Esophagus mucosa (tissue), 1 donor: ENCODE results near the gene HLA-DQA1. TPM values are rescaled to one million over a fixed set of nuclear protein-coding genes. Genes with fewer than 3 reads are reported as not detected.
"Not testable (repeated sequence)": the region's sequence is repeated elsewhere in the genome, so short reads cannot be mapped to it uniquely, and the experiment has no call there.

Experiments
- ATAC-seq: fragments of 200-7000 bp; cut with Tn5 transposase; one replicate; pipeline ENCODE4 v1.9.1; 2020
- total RNA-seq: library from RNA; stranded (reverse); gene quantifications from one replicate; pipeline ENCODE4 v1.2.4, GENCODE V29; 2023
- donor health status: DM: yes; HTN: yes; CAD: no.

Gene HLA-DQA1
- total RNA-seq, 1 donor from 2014 or later, result 3.9 TPM

GRCh38 chr6:32622545-32623401 lies 14.4 kb upstream of the HLA-DQA1 start:
- ATAC-seq, result peak; percentile 77

- no peak for ATAC-seq
These were observed 13.5 kb upstream of the HLA-DQA1 start for GRCh38 chr6:32623693-32624092.

DNA sequence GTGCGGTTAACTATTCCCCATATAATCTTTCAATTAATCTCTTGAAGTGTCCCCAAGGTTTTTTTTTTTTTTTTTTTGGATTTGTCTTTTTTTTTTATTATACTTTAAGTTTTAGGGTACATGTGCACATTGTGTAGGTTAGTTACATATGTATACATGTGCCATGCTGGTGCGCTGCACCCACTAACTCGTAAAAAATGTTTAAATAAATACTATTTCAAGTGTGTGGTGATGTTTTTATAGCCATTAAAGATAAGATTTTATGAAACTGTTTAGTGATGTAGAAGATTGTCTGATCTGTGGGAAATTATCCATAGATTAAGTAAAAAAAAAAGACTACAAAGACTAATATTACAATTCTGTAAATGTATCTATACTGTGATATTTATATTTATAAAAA lies 12.6 kb upstream of the HLA-DQA1 start:
- no peak for ATAC-seq

DNA sequence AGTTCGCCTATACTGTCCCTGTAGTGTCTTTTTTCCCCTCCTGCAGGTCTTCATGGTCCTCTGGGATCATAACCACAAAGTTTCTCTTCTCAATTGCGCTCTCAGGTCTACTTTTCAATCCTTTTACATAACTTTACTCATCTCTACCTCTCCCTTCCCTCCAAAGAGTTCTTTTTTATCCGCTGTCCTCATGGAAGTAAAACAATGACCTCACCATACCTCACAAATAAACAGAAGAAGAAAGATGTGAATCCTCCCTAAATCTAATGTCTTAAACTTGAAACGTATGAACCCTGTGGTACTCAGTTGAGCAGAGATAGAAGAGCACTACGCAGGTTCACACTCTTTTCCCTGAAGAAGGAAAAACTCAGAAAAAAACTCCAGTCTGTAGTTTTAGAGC lies 12.1 kb upstream of the HLA-DQA1 start:
- ATAC-seq, result no peak

DNA sequence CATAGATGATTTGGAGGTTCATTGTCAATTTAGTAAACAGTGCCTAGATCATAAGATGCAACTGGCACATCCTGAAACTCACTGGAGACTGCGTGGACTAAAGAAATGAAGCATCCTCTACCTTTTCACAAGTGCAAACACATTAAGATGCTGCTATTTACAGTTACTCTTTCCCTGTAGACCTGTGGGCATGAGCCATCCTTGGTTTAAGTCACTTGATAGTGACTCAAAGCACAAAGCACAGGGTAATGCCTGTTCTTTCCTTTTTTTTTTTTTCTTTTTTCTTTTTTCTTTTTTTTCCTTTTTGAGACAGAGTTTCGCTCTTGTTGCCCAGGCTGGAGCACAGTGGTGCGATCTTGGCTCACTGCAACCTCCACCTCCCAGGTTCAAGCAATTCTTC lies 10.0 kb upstream of the HLA-DQA1 start:
- no peak for ATAC-seq

- no peak for ATAC-seq
These were observed 9.4 kb upstream of the HLA-DQA1 start for GRCh38 chr6:32627831-32628230.

DNA sequence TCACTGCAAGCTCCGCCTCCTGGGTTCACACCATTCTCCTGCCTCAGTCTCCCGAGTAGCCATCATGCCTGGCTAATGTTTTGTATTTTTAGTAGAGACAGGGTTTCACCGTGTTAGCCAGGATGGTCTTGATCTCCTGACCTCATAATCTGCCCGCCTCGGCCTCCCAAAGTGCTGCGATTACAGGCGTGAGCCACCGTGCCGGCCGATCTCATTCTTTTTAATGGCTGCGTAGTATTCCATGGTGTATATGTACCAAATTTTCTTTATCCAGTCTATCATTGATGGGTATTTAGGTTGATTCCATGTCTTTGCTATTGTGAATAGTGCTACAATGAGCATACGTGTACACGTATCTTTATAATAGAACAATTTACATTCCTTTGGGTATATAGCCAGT lies 7.4 kb upstream of the HLA-DQA1 start:
- not testable (repeated sequence) for ATAC-seq

DNA sequence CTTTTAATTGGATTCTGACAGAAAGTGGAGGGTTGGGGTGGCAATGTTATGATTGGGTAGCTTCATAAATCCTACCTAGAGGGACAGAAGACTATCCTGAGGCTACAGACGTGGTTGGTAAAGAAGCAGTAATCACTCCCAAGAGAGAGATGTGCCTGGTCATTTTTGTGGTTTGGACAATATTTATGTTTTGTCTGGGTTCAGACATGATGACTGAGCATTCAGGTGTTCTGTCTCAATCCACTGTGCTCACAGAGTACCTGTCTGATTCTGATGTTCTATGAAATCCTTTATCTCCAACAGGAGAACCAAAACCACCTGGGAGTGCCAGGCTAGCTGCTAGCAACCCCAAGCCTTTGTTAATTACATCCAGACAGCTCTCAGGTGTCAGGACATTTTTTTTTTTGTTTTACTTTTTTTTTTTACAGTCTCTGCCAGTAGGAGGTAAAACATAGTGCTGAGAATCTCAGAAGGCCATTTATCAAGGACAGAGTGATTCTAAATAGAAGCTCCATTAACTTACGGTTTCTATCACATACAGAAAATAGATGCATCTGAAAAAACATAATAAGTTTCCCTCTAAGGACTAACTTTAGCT lies 1.6 kb upstream of the HLA-DQA1 start:
- no peak for ATAC-seq

- no peak for ATAC-seq
These were observed 677 bp downstream of the HLA-DQA1 start for GRCh38 chr6:32637883-32638282.

DNA sequence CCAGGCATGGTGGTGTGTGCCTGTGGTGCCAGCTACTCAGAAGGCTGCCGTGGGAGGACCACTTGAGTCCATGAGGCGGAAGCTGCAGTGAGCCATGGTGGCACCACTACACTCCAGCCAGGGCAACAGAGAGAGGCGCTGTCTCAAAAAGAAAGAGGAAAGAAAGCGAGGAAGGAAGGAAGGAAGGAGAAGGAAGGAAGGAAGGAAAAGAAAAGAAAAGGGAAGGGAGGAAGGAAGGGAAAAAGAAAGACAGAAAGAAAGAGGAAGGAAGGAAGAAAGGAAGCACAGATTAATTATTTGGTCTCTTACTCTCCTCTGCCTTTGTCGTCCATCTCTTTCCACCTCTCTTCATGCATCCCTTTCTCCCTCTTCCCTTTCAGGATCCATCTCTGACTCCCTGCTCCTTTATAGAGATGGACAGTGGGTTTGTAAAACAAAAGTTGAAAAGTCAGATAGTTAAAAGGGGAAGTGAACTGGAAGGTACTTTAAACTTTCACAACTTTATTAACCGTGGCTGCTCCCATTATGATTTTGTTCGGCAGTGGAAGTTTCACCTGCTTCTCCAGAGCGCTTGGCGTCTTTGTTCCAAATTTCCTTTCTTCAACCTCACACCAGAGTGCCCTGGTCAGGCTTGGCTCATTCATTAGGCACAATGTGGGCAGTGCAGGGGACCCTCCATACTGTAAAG lies 1.5 kb downstream of the HLA-DQA1 start:
- ATAC-seq, result no peak

- no peak for ATAC-seq
These were observed 2.5 kb downstream of the HLA-DQA1 start for GRCh38 chr6:32639440-32640394.

DNA sequence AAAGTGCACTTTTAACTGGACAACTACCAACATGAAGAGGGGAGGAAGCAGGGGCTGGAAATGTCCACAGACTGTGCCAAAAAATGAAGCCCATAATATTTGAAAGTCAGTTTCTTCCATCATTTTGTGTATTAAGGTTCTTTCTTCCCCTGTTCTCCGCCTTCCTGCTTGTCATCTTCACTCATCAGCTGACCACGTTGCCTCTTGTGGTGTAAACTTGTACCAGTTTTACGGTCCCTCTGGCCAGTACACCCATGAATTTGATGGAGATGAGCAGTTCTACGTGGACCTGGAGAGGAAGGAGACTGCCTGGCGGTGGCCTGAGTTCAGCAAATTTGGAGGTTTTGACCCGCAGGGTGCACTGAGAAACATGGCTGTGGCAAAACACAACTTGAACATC lies 3.9 kb downstream of the HLA-DQA1 start:
- no peak for ATAC-seq

DNA sequence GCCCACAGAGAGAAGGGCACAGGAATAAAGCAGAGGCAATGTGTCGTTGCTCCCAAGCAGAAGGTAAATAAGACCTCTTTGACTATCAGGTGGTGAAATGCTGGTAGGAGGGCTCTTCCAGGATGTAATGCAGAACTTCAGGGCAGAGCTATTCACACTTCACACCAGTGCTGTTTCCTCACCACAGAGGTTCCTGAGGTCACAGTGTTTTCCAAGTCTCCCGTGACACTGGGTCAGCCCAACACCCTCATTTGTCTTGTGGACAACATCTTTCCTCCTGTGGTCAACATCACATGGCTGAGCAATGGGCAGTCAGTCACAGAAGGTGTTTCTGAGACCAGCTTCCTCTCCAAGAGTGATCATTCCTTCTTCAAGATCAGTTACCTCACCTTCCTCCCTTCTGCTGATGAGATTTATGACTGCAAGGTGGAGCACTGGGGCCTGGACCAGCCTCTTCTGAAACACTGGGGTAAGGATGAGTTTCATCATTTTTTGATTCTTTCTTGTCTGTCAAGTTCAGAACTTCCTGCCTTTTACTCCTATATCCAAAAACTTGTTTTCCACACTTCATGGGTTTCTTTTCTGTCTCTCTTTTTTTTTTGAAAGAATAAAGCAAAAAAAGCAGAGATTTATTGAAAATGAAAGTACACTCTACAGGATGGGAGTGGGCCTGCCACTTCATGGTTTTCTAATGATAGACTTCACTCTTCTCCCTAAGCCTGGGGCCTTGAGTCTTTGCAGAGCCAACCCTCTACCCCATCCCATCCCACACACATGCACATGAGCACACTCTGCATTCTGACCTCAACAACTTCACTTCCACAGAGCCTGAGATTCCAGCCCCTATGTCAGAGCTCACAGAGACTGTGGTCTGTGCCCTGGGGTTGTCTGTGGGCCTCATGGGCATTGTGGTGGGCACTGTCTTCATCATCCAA lies 4.8 kb downstream of the HLA-DQA1 start:
- ATAC-seq, result not testable (repeated sequence)

DNA sequence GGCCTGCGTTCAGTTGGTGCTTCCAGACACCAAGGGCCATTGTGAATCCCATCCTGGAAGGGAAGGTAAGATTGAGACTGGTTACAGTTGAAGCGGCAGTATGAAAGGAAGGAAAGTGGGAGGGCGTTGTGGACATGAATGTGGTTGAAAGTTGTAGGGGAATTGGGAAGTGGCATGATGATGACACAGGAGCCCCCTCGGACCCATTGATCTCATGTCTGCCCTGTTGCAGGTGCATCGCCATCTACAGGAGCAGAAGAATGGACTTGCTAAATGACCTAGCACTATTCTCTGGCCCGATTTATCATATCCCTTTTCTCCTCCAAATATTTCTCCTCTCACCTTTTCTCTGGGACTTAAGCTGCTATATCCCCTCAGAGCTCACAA lies 5.5 kb downstream of the HLA-DQA1 start:
- no peak for ATAC-seq

GRCh38 chr6:32643904-32644303 lies 6.7 kb downstream of the HLA-DQA1 start:
- ATAC-seq, result no peak

GRCh38 chr6:32645047-32645703 lies 8.0 kb downstream of the HLA-DQA1 start:
- no peak for ATAC-seq

- ATAC-seq, result no peak
These were observed 18.1 kb downstream of the HLA-DQA1 start for GRCh38 chr6:32655203-32655710.

- ATAC-seq, result not testable (repeated sequence)
These were observed 20.1 kb downstream of the HLA-DQA1 start for GRCh38 chr6:32657329-32657728.

DNA sequence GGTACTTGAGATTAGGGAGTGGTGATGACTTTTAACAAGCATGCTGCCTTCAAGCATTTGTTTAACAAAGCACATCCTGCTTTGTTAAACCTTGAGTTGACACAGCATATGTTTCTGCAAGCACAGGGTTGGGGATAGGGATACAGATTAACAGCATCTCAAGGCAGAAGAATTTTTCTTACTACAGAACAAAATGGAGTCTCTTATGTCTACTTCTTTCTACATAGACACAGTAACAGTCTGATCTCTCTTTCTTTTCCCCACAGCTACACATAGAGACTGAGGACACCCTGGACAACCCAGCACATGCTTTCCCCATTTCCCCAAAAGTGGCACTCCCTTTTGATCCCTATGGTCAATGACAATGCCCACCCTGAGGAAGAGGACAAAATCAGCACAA lies 20.6 kb downstream of the HLA-DQA1 start:
- ATAC-seq, result not testable (repeated sequence)

GRCh38 chr6:32658268-32658897 lies 21.2 kb downstream of the HLA-DQA1 start:
- no peak for ATAC-seq
